HG03439 (cell line): Measurements from ENCODE around the gene HLX.

Experiments
- ATAC-seq: cut with Tn5 transposase; IDR thresholded peaks from one replicate; pipeline ENCODE4 v1.9.1; 2021; ENCODE audit warnings: mild to moderate bottlenecking, moderate library complexity; ENCODE audit not compliant: unreplicated experiment

Gene HLX

DNA sequence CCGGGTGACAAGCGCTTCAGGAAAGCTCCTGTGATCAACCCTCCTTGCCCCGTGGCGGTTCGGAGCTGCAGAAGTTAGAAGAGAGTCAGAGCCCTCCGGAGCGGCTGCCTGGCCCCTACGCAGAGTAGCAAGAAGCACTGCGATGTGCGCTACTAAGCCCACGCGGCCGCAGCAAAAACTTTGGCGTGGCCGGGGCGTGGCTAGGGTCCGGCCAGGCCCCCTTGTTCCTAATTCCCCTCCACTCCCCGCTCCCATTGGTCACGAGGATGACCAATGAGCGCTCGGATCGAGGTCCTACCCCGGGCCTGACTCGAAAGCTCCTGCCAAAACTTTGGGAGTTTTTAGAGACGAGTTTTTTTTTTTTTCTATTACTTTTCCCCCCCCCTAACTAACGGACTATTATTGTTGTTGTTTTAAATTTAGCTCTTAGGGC lies at the start of gene HLX:
TSS of gene HLX (plus strand) at position 368 of the 433 bp plus-strand sequence. CDS start 415 bp downstream, outside the sequence.
- ATAC-seq = peak; percentile 58

DNA sequence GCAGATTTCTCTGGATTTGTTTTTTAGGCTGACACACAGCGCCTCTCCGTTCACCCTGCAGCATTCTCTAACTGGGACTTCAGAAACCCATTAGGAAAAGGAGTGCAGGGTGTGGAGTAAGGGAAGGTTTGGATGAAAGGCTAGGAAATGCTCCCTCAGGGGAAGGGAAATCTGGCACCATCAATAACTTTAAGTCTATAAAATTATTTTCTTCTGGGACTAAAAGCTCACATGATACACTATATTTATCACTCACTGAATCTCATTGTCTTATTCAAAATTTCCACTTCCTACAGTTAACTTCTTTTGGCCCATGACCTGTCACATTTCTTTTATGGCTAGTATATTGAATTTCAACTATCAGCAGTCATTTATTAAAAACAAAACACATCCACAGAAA lies 45.8 kb upstream of the HLX start:
- ATAC-seq = no peak

- ATAC-seq = no peak
Observed at GRCh38 chr1:220834155-220834870, 44.9 kb upstream of the HLX start.

DNA sequence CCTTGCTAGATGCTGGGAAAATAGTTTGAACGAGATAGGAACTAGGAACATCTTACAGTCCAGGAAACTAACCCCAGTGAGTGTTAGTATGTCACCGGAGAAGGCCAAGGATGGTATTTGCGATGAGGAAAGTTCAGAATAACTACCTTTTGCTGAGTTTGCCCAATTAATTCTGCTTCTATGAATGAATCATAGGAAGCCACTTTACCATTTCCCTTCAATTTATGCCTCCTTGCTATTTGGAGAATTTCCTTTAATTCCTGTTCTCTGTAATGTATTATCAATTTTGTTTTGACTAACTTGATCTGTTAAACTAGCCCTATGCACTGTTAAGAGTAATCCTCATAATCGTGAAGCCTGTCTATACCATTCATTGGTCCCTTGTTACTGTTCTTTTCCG lies 40.7 kb upstream of the HLX start:
- no peak for ATAC-seq

DNA sequence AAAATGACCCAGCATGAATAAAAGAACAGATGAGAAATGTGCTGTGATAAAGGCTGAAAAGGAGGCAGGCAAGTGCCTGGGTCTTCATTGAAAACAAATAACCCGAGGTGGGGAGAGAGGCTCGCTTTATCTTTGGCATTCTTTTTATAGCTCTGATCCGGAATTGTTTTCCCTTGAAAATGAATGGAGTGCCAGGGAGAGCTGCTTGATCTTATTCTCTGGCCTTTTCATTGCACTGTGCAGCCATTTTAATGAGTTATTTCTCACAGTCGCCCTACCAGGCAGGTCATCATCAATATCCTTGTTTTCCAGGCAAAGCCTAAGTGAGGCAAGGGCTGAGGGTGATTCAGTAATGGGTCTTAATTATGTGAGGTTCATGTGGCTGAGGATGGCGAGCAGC lies 39.8 kb upstream of the HLX start:
- ATAC-seq = no peak

DNA sequence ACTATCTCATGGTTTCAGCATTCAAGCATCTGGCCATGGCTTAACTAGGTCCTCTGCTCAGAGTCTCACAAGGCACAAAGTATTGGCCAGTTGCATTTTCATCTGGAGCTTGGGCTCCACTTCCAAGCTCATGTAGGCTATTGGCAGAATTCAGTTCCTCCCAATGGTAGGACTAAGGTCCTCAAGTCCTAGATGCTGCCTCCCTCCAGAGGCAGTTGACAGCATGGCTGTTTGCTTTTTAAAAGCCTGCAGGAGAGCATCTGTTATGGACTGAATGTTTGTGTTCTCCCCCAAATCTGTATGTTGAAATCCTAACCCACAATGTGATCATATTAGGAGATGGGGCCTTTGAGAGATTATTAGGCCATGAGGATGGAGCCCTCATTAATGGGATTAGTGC lies 38.0 kb upstream of the HLX start:
- ATAC-seq = no peak

DNA sequence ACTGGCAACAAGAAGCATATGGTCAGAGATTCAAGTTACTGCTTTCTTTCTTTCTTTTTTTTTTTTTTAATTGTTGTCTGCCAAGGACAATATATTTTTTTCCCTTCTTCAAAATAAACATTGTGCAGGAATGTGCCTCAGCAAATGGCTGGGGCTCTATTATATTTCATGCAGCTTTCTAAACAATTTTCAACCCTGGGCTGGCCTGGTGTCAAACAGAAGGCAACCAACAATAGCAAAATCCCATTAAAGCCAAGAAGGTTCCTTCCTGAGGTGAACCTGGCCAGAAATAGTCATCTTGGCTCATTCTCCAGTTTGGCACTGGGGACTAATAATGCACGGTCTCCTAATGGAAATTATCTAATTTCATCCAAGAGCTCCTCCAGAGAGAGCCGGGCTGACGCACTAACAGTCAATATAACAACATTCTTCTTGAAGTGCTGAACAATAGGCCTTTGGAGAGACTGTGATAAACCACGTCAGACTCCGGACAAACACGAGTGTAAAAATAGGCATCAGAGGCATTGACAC lies 35.7 kb upstream of the HLX start:
- ATAC-seq = no peak

- no peak for ATAC-seq
Observed at GRCh38 chr1:220852408-220852807, 26.8 kb upstream of the HLX start.

- ATAC-seq = no peak
Observed at GRCh38 chr1:220872296-220872695, 6.9 kb upstream of the HLX start.

DNA sequence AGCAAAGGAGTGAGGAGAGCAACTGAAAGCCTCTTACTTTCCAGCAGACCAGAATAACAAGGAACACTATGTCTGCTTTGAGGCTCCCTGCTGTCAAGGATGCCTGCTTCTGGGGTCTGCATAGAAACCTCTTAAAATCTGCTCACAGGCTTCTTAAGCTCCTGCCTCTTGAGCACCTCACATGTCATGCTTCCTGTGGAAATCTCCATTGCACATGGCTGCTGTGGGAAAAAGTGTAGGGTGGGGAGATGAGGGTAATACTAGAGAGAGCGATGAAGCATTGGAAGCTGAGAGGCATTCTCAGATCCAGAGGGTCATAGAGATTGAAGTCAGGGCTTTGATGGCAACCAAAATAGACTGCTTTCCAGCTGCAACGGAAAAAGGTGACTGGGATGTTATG lies 6.2 kb upstream of the HLX start:
- ATAC-seq = no peak

DNA sequence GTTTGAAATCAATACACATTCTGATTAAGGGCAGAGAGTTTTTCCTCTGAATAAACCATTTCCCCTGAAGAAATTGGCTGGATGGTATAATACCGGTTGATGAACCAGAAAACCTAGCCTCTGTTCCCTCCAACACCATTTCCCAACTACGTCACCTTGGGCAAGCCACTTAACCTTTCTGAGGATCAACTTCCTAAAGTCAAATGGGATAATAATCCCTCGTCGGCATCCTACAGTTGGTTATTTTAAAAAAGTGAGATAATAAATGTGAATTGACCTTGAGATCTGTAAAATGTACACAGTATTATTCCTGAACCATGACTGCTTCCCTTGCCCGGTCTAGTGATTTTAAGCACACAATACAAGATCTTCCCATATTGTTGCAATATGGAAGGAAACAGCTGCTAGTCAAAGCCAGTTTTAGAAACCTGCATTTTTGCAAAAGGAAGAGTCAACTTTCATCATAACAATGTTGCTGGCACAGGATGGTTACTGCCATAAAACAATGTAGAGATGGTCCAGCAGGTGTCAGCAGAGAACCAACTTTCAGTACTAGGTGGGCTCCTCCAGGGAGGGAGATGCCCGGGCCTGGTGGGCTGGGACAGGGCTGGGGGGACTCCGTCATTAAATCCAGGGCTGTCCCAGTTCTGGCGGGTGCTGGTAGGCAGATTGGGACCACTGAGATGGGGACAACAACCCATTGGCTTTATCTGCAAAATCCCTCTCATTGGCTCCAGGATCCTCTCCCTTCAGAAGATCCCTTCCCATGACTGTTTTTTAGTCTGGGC lies 5.2 kb upstream of the HLX start:
- no peak for ATAC-seq

DNA sequence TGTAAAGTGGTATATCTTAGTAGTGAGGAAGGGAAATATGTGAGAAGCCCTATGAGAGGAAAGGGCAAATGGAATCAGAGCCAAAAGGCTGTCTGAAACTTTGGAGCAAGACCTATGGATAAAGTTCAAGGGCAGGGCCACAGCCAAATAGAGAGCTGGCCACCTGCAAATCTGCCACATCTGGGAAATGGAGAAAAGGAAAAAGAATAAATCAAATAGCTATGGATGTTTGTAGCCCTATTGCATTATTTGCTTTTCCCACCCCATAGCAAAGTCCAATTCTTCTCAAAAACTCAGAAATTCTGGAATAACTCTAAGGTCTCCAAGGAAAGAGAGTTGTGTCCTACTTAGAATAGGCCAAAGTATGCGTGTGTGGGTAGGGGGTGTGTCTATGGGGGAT lies 4.0 kb upstream of the HLX start:
- ATAC-seq = no peak

- no peak for ATAC-seq
Observed at GRCh38 chr1:220876511-220877376, 2.5 kb upstream of the HLX start.

GRCh38 chr1:220877377-220878095 lies 1.7 kb upstream of the HLX start:
- ATAC-seq = no peak

DNA sequence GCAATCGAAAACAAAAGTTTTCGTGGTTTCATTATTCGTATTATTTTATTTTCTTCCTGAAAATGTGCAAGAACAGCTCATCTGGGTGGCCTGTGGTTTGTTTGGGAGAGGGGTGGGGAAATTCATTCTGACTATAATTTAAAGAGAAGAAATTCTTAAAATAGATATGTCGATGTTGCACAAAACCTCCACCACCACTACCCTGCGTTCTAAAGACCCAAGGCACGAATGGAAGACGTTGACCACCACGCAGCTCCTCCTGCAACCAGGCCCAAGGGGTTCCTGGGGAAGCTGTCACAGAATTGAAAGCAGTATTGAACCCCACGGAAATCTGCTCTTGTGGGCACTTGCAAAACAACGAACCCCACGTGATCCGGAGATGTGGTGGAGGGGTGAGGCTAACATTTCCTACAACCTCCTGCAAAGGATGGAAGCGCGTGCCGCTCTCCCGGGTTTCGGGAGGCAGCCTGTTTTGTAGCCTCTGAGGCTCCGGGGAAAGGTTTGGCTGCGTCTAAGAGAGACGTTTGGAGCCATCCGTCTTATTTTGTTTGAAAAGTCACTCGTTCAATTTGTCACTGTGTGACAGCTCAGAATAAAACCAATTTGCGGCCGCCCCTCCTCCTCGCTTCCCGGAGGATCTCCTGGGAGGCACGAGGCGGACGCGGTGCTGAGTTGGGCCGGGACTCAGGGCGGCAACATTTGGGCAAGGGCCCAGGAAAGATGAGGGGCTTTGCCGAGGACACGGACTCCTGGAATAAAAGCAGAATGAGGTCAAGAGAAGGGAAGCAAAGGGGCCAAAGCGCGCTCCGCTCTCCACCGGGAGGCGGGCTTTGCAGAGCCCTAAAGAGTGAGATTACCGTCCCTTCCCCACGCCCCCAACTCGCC lies 810 bp upstream of the HLX start:
- peak; percentile 22 for ATAC-seq

- peak; percentile 46 for ATAC-seq
Observed at GRCh38 chr1:220879509-220880361, 492 bp downstream of the HLX start.

- ATAC-seq = no peak
Observed at GRCh38 chr1:220880362-220880670, 1.1 kb downstream of the HLX start.

GRCh38 chr1:220880726-220881506 lies 1.7 kb downstream of the HLX start:
- ATAC-seq = no peak
